KMS-11 (cell line): ENCODE measurements around the gene CACNA2D1.

Experiments used
- H2AFZ ChIP-seq: fragments of 200-600 bp; sonication (generic); 2 replicates; pipeline ENCODE4 v1.6.1; 2016; ENCODE audit warnings: antibody characterized with exemption, mixed run types, low read depth
- H3K27ac ChIP-seq: fragments of 200-600 bp; sonication (generic); 2 replicates; pipeline ENCODE4 v1.6.1; 2016; ENCODE audit warnings: mild to moderate bottlenecking, mixed run types
- H3K27me3 ChIP-seq: fragments of 200-600 bp; sonication (generic); 2 replicates; pipeline ENCODE4 v1.6.1; 2017; ENCODE audit warnings: mild to moderate bottlenecking, low read depth, mixed run types, moderate library complexity; ENCODE audit not compliant: insufficient read depth
- H3K36me3 ChIP-seq: fragments of 200-600 bp; sonication (generic); 2 replicates; pipeline ENCODE4 v1.6.1; 2017; ENCODE audit warnings: mild to moderate bottlenecking, mixed run types; ENCODE audit not compliant: insufficient read depth
- H3K4me1 ChIP-seq: fragments of 200-600 bp; sonication (generic); 2 replicates; pipeline ENCODE4 v1.6.1; 2016; ENCODE audit warnings: mild to moderate bottlenecking, low read depth, mixed run types; ENCODE audit not compliant: poor library complexity, severe bottlenecking
- H3K4me2 ChIP-seq: fragments of 200-600 bp; sonication (generic); 2 replicates; pipeline ENCODE4 v1.7.0; 2016; ENCODE audit warnings: mild to moderate bottlenecking, mixed run types
- H3K4me3 ChIP-seq: fragments of 200-600 bp; sonication (generic); IDR thresholded peaks from 2 replicates; pipeline ENCODE4 v1.6.1; 2017; ENCODE audit warnings: low read depth, low read length, mixed read lengths; ENCODE audit not compliant: insufficient read depth
- H3K79me2 ChIP-seq: fragments of 200-600 bp; sonication (generic); 2 replicates; pipeline ENCODE4 v1.6.1; 2016; ENCODE audit warnings: low read depth, mixed run types; ENCODE audit not compliant: insufficient read depth
- H3K9ac ChIP-seq: fragments of 200-600 bp; sonication (generic); 2 replicates; pipeline ENCODE4 v1.6.1; 2016; ENCODE audit warnings: mild to moderate bottlenecking, mixed run types
- H4K20me1 ChIP-seq: fragments of 200-600 bp; sonication (generic); 2 replicates; pipeline ENCODE4 v1.6.1; 2016; ENCODE audit warnings: mild to moderate bottlenecking, mixed run types; ENCODE audit not compliant: insufficient read depth
- TF ChIP-seq, protein P1 (sequence below): fragments of 200-600 bp; sonication (generic); conservative IDR thresholded peaks from 2 replicates; pipeline ENCODE4 v1.6.1; 2017; ENCODE audit warnings: low read depth, mild to moderate bottlenecking, antibody characterized with exemption, low read length, moderate library complexity, mixed read lengths

The CACNA2D1 gene

DNA sequence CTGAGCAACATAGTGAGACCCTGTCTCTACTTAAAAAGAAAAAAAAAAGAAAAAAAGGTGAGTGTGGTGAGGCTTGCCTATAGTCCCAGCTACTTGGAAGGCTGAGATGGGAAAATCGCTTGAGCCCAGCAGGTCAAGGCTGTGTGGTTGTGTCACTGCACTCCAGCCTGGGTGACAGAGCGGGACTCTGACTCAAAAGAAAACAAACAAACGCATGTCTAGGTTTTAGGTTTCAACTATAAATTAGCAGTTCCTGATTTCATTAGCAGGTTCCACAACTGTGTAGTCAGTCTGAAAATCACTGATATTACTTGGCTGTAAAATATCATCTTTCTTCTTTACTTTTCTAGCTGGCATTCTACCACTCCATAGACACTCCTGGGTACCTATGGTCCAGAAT lies 518.0 kb downstream of the CACNA2D1 start:
- no peaks in the 10 kb centered on the region for H3K79me2 ChIP-seq
- no peak overlapping the region for H3K27ac ChIP-seq
- TF ChIP-seq, protein P1, sequence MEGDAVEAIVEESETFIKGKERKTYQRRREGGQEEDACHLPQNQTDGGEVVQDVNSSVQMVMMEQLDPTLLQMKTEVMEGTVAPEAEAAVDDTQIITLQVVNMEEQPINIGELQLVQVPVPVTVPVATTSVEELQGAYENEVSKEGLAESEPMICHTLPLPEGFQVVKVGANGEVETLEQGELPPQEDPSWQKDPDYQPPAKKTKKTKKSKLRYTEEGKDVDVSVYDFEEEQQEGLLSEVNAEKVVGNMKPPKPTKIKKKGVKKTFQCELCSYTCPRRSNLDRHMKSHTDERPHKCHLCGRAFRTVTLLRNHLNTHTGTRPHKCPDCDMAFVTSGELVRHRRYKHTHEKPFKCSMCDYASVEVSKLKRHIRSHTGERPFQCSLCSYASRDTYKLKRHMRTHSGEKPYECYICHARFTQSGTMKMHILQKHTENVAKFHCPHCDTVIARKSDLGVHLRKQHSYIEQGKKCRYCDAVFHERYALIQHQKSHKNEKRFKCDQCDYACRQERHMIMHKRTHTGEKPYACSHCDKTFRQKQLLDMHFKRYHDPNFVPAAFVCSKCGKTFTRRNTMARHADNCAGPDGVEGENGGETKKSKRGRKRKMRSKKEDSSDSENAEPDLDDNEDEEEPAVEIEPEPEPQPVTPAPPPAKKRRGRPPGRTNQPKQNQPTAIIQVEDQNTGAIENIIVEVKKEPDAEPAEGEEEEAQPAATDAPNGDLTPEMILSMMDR = no peak
- H3K9ac ChIP-seq = no peak overlapping the region
- no peak overlapping the region for H3K4me2 ChIP-seq
- no peak overlapping the region for H2AFZ ChIP-seq
- peaks cover 22% of the 10 kb centered on the region for H3K4me1 ChIP-seq
- no peaks in the 10 kb centered on the region for H4K20me1 ChIP-seq
- no peaks in the 10 kb centered on the region for H3K36me3 ChIP-seq
- H3K27me3 ChIP-seq = no peaks in the 10 kb centered on the region
- H3K4me3 ChIP-seq = no peak overlapping the region

DNA sequence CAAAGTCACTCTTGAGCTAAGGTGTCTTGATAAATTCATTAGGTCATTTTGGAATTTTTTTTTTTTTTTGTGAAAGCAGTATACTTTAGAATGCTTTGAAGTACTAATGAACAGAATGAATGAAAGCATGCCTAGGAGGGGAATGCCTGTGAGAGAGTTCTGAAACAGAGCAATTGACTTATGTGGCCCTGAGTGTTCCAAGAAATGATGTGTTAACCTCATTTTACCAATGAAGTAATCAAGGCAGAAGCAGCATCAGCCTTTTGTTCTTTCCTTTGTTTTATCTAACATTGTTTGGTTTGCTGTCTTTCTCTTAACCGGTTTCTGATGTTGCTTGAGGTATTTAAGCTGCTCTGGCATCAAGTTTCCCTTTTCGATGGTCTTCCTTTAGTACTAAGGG lies 519.1 kb downstream of the CACNA2D1 start:
- no peak overlapping the region for H3K9ac ChIP-seq
- no peak overlapping the region for H3K4me3 ChIP-seq
- H3K27me3 ChIP-seq = no peaks in the 10 kb centered on the region
- H3K4me1 ChIP-seq = peaks cover 28% of the 10 kb centered on the region
- H2AFZ ChIP-seq = 0 out of 2 replicates have a peak overlapping the region, but pooled peaks have one; percentile 0
- no peak overlapping the region for H3K27ac ChIP-seq
- no peaks in the 10 kb centered on the region for H4K20me1 ChIP-seq
- peak overlapping the region; percentile 21; the same call in 1 of the 2 replicates for H3K4me2 ChIP-seq
- TF ChIP-seq, protein P1 = no peak
- H3K79me2 ChIP-seq = no peaks in the 10 kb centered on the region
- H3K36me3 ChIP-seq = no peaks in the 10 kb centered on the region

GRCh38 chr7:81919494-81919893 lies 524.1 kb downstream of the CACNA2D1 start:
- no peak overlapping the region for H3K4me3 ChIP-seq
- H3K9ac ChIP-seq = no peak overlapping the region
- H3K79me2 ChIP-seq = no peaks in the 10 kb centered on the region
- H3K4me2 ChIP-seq = no peak overlapping the region
- H3K27ac ChIP-seq = no peak overlapping the region
- H3K4me1 ChIP-seq = peaks cover 25% of the 10 kb centered on the region
- TF ChIP-seq, protein P1 = no peak
- H3K36me3 ChIP-seq = no peaks in the 10 kb centered on the region
- H3K27me3 ChIP-seq = no peaks in the 10 kb centered on the region
- H2AFZ ChIP-seq = 0 out of 2 replicates have a peak overlapping the region, but pooled peaks have one; percentile 5
- no peaks in the 10 kb centered on the region for H4K20me1 ChIP-seq

DNA sequence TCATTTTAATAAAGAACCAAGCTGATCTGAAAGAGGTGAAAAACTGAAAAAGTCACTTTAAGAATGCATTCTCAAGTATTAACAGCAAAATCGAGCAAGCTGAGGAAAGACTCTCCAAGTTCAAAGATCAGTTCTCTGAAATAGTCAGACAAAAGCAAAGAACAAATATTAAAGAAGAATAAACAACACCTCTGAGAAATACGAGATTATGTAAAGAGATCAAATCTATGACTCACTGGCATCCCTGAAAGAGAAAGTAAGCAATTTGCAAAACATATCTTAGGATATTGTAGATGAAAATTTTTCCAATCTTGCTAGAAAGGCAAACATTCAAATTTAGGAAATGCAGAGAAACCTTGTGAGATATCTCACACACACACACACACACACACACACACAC lies 535.4 kb downstream of the CACNA2D1 start:
- H3K4me2 ChIP-seq = no peak overlapping the region
- no peaks in the 10 kb centered on the region for H3K27me3 ChIP-seq
- no peak overlapping the region for H2AFZ ChIP-seq
- H3K36me3 ChIP-seq = no peaks in the 10 kb centered on the region
- no peak overlapping the region for H3K27ac ChIP-seq
- H3K79me2 ChIP-seq = no peaks in the 10 kb centered on the region
- no peak overlapping the region for H3K4me3 ChIP-seq
- peaks cover 31% of the 10 kb centered on the region for H3K4me1 ChIP-seq
- TF ChIP-seq, protein P1 = no peak
- no peaks in the 10 kb centered on the region for H4K20me1 ChIP-seq
- no peak overlapping the region for H3K9ac ChIP-seq
